ENCODE data around the gene EXOSC3.

The EXOSC3 gene

GRCh38 chr9:37732086-37732741, 52.6 kb downstream of the EXOSC3 start:
- no peak for DNase-seq (ENCODE audit: low read depth in 2 of 2)

GRCh38 chr9:37730839-37731238, 54.0 kb downstream of the EXOSC3 start:
- DNase-seq (ENCODE audit: low read depth in 2 of 2) = no peak

DNA sequence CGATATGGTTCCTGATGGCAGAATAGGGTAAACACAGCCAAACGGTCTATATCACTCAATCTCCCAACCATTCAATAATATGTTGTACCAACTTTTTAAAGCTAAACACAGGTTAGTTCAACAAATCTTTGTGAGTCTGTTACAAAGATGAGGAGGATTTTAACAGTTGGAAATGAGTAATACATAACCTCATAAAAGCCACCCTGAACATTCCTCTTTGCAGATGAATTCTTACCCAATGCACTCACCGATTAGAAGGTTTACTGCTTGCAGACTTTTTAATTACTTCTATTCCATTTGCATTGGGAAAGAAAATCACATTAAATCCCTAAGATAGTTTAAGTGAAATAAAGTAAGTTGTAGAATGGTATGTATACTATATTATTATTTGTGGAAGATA, 54.6 kb downstream of the EXOSC3 start:
- no peak for DNase-seq (ENCODE audit: low read depth in 2 of 2)
